ENCODE data around the gene MOSMO. TPM values are rescaled to one million over a fixed set of nuclear protein-coding genes. Genes with fewer than 3 reads are reported as not detected.
"Not testable (repeated sequence)": the region's sequence is repeated elsewhere in the genome, so short reads cannot be mapped to it uniquely, and the experiment has no call there.

The MOSMO gene
- total RNA-seq, 2 experiments from 2014 or later, result 7.7 to 8.0 TPM

GRCh38 chr16:22123146-22123545 lies 115.2 kb downstream of the MOSMO start:
- Mint-ChIP-seq H3K27ac (no peak overlapping the region), H3K9me3 (ENCODE audit: low read depth) (no peaks in the 10 kb centered on the region), H3K36me3 (ENCODE audit: low read depth) (no peaks in the 10 kb centered on the region), H3K4me3 (no peak overlapping the region), H3K27me3 (peaks cover 8% of the 10 kb centered on the region), H3K4me1 (no peaks in the 10 kb centered on the region)
- ChIA-PET POLR2A (no interaction called here), CTCF (no interaction called here)
- intact Hi-C loops (cut with DNase I, micrococcal nuclease), result no loop called here
- ATAC-seq (no peak), DNase-seq (no peak)

GRCh38 chr16:22123759-22124490 lies 116.0 kb downstream of the MOSMO start:
- no peak overlapping the region for H3K27ac Mint-ChIP-seq
- no peaks in the 10 kb centered on the region for H3K4me1 Mint-ChIP-seq
- no peaks in the 10 kb centered on the region for H3K36me3 Mint-ChIP-seq (ENCODE audit: low read depth)
- CTCF ChIA-PET, result no interaction called here
- ATAC-seq, result no peak
- peaks cover 13% of the 10 kb centered on the region for H3K27me3 Mint-ChIP-seq
- no peak overlapping the region for H3K4me3 Mint-ChIP-seq
- POLR2A ChIA-PET, result no interaction called here
- intact Hi-C loops (cut with DNase I, micrococcal nuclease), result no loop called here
- no peaks in the 10 kb centered on the region for H3K9me3 Mint-ChIP-seq (ENCODE audit: low read depth)
- DNase-seq, result no peak

GRCh38 chr16:22124583-22125284 lies 116.8 kb downstream of the MOSMO start:
- peaks cover 17% of the 10 kb centered on the region for H3K27me3 Mint-ChIP-seq
- intact Hi-C loops (cut with DNase I, micrococcal nuclease), result no loop called here
- no peaks in the 10 kb centered on the region for H3K9me3 Mint-ChIP-seq (ENCODE audit: low read depth)
- ChIA-PET POLR2A (no interaction called here), CTCF (no interaction called here)
- H3K4me1 Mint-ChIP-seq, result no peaks in the 10 kb centered on the region
- no peak for ATAC-seq
- H3K4me3 Mint-ChIP-seq, result no peak overlapping the region
- no peak for DNase-seq
- no peaks in the 10 kb centered on the region for H3K36me3 Mint-ChIP-seq (ENCODE audit: low read depth)
- H3K27ac Mint-ChIP-seq, result no peak overlapping the region

GRCh38 chr16:22126037-22126558 lies 118.2 kb downstream of the MOSMO start:
- H3K4me1 Mint-ChIP-seq, result no peaks in the 10 kb centered on the region
- ChIA-PET CTCF (no interaction called here), POLR2A (no interaction called here)
- H3K27ac Mint-ChIP-seq, result no peak overlapping the region
- DNase-seq (no peak), ATAC-seq (no peak)
- H3K36me3 Mint-ChIP-seq (ENCODE audit: low read depth), result no peaks in the 10 kb centered on the region
- H3K4me3 Mint-ChIP-seq, result no peak overlapping the region
- intact Hi-C loops (cut with DNase I, micrococcal nuclease), result no loop called here
- peaks cover 17% of the 10 kb centered on the region for H3K27me3 Mint-ChIP-seq
- no peaks in the 10 kb centered on the region for H3K9me3 Mint-ChIP-seq (ENCODE audit: low read depth)

GRCh38 chr16:22128537-22128936 lies 120.6 kb downstream of the MOSMO start:
- H3K4me3 Mint-ChIP-seq; H3K36me3 Mint-ChIP-seq (ENCODE audit: low read depth); DNase-seq; H3K4me1 Mint-ChIP-seq; ATAC-seq; CTCF ChIA-PET; H3K27ac Mint-ChIP-seq; H3K9me3 Mint-ChIP-seq (ENCODE audit: low read depth); POLR2A ChIA-PET: not testable (repeated sequence)
- peaks cover 13% of the 10 kb centered on the region for H3K27me3 Mint-ChIP-seq
- intact Hi-C loops (cut with DNase I, micrococcal nuclease), result loop anchor here in 1 of 2 experiments (2.0 kb wide), 1 partner anchor 30 kb away; no protein-coding TSS in a partner anchor

- Mint-ChIP-seq H3K27me3 (peaks cover 13% of the 10 kb centered on the region), H3K9me3 (ENCODE audit: low read depth) (no peaks in the 10 kb centered on the region), H3K4me1 (no peaks in the 10 kb centered on the region), H3K27ac (no peak overlapping the region), H3K36me3 (ENCODE audit: low read depth) (no peaks in the 10 kb centered on the region), H3K4me3 (no peak overlapping the region)
- DNase-seq, result no peak
- CTCF ChIA-PET, result interaction anchor here (0.8 to 1.0 kb wide), 2 partner anchors 11 to 17 kb away, joined by 3 to 4 read pairs; no protein-coding TSS in a partner anchor
- intact Hi-C loops (cut with DNase I, micrococcal nuclease), result no loop called here
- POLR2A ChIA-PET, result no interaction called here
- no peak for ATAC-seq
These were observed 122.6 kb downstream of the MOSMO start for GRCh38 chr16:22130528-22130927.

GRCh38 chr16:22132801-22133200 lies 124.9 kb downstream of the MOSMO start:
- CTCF ChIA-PET, result interaction anchor here (0.6 to 0.7 kb wide), 2 partner anchors 187 to 548 kb away, joined by 3 read pairs; no protein-coding TSS in a partner anchor
- H3K27ac Mint-ChIP-seq, result no peak overlapping the region
- intact Hi-C loops (cut with DNase I, micrococcal nuclease), result no loop called here

More at GRCh38 chr16:22132801-22133200, 124.9 kb downstream of the MOSMO start:
- POLR2A ChIA-PET, result no interaction called here
- no peaks in the 10 kb centered on the region for H3K36me3 Mint-ChIP-seq (ENCODE audit: low read depth)
- H3K4me3 Mint-ChIP-seq, result no peak overlapping the region
- ATAC-seq, result no peak
- no peaks in the 10 kb centered on the region for H3K4me1 Mint-ChIP-seq
- H3K27me3 Mint-ChIP-seq, result peaks cover 11% of the 10 kb centered on the region
- H3K9me3 Mint-ChIP-seq (ENCODE audit: low read depth), result no peaks in the 10 kb centered on the region
- DNase-seq, result no peak

Other genes with a start within 250 kb of the MOSMO start
- gene NPIPB4, start 150.4 kb upstream of the MOSMO start, total RNA-seq, result 100 to 1,000 TPM; 109 to 121 TPM
- gene UQCRC2, start 54.8 kb upstream of the MOSMO start, total RNA-seq, result 100 to 1,000 TPM; 321 to 367 TPM
- not detected for gene PDZD9, start 7.0 kb upstream of the MOSMO start, total RNA-seq
- under 1 TPM in 1 of 2 experiments, not detected in 1; 0.18 TPM for gene VWA3A, start 84.4 kb downstream of the MOSMO start, total RNA-seq
- under 1 TPM in 1 of 2 experiments, not detected in 1; 0.07 TPM for gene SDR42E2, start 154.4 kb downstream of the MOSMO start, total RNA-seq
- 10 to 100 TPM; 23.9 to 28.3 TPM for gene EEF2K, start 198.2 kb downstream of the MOSMO start, total RNA-seq